IMR-90 (cell line): ENCODE results near the gene PITPNC1. TPM values are rescaled to one million over a fixed set of nuclear protein-coding genes. Genes with fewer than 3 reads are reported as not detected.

Source experiments
- ATAC-seq: fragments of 200-7000 bp; cut with Tn5 transposase; 2 replicates; pipeline ENCODE4 v1.9.1; 2020; ENCODE audit warnings: low read depth, mild to moderate bottlenecking, moderate library complexity
- BruUV-seq: library from RNA; stranded (reverse); fragments of 400-500 nt; replicated peaks from 2 replicates; lab custom pipeline; 2021; lab: Mats Ljungman, UMichigan
- CTCF ChIA-PET: fragments of 300-600 bp; formaldehyde crosslinking; extraction: SDS; loops from one replicate; lab custom pipeline; 2021; ENCODE audit warnings: antibody characterized with exemption; lab: Yijun Ruan, JAX
- POLR2A ChIA-PET: fragments of 300-600 bp; sonication (Branson Sonifier 250); formaldehyde crosslinking; loops from one replicate; lab custom pipeline; 2022; ENCODE audit warnings: antibody characterized with exemption; ENCODE audit not compliant: unreplicated experiment; lab: Charles Lee
- DNase-seq: peaks from one replicate; pipeline ENCODE4 v3.0.0; 2013
- H2AFZ ChIP-seq: replicated peaks from 2 replicates; pipeline ENCODE3; 2013; ENCODE audit warnings: low read length, mild to moderate bottlenecking; ENCODE audit not compliant: poor library complexity
- H2AK5ac ChIP-seq: 2 replicates; pipeline ENCODE4 v1.6.1; 2013; ENCODE audit warnings: low read depth, low read length, inconsistent platforms
- H2AK9ac ChIP-seq: replicated peaks from 2 replicates; pipeline ENCODE3; 2013; ENCODE audit warnings: mild to moderate bottlenecking, low read depth, low read length, moderate library complexity; ENCODE audit not compliant: poor library complexity
- H2BK120ac ChIP-seq: 2 replicates; pipeline ENCODE4 v1.6.1; 2013; ENCODE audit warnings: low read depth, low read length, inconsistent platforms
- H2BK15ac ChIP-seq: 3 replicates; pipeline ENCODE4 v1.6.1; 2013; ENCODE audit warnings: low read depth, low read length, inconsistent platforms
- H2BK20ac ChIP-seq: 2 replicates; pipeline ENCODE4 v1.6.1; 2013; ENCODE audit warnings: low read depth, mild to moderate bottlenecking, inconsistent platforms, low read length, moderate library complexity
- H2BK5ac ChIP-seq: 2 replicates; pipeline ENCODE4 v1.6.1; 2013; ENCODE audit warnings: mild to moderate bottlenecking, low read depth, low read length, inconsistent platforms; ENCODE audit not compliant: poor library complexity, severe bottlenecking
- H3K14ac ChIP-seq: replicated peaks from 2 replicates; pipeline ENCODE4 v1.6.1; 2013; ENCODE audit warnings: low read depth, low read length, inconsistent platforms
- H3K18ac ChIP-seq: 2 replicates; pipeline ENCODE4 v1.6.1; 2013; ENCODE audit warnings: low read depth, low read length, control low read depth
- H3K23ac ChIP-seq: 2 replicates; pipeline ENCODE4 v1.6.1; 2013; ENCODE audit warnings: low read depth, low read length, inconsistent platforms
- H3K27ac ChIP-seq: 2 replicates; pipeline ENCODE4 v1.5.1; 2013; ENCODE audit warnings: mild to moderate bottlenecking, control low read depth, low read length; ENCODE audit not compliant: insufficient read depth
- H3K27me3 ChIP-seq: 2 replicates; pipeline ENCODE4 v1.6.1; 2013; ENCODE audit warnings: low read length; ENCODE audit not compliant: control insufficient read depth, insufficient read depth
- H3K36me3 ChIP-seq: 2 replicates; pipeline ENCODE4 v1.6.1; 2013; ENCODE audit warnings: low read length, mixed read lengths; ENCODE audit not compliant: control insufficient read depth, insufficient read depth
- H3K4ac ChIP-seq: 2 replicates; pipeline ENCODE4 v1.6.1; 2013; ENCODE audit warnings: low read depth, low read length, inconsistent platforms
- H3K4me1 ChIP-seq: 2 replicates; pipeline ENCODE4 v1.6.1; 2013; ENCODE audit warnings: low read length, mixed read lengths; ENCODE audit not compliant: control insufficient read depth, insufficient read depth
- H3K4me2 ChIP-seq: 2 replicates; pipeline ENCODE4 v1.6.1; 2013; ENCODE audit warnings: low read depth, mild to moderate bottlenecking, control low read depth, low read length, moderate library complexity
- H3K4me3 ChIP-seq: 2 replicates; pipeline ENCODE4 v1.5.1; 2013; ENCODE audit warnings: low read depth, mild to moderate bottlenecking, control low read depth, low read length, moderate library complexity; ENCODE audit not compliant: insufficient read depth
- H3K56ac ChIP-seq: 2 replicates; pipeline ENCODE4 v1.6.1; 2013; ENCODE audit warnings: low read length, inconsistent platforms; ENCODE audit not compliant: insufficient read depth; ENCODE audit errors: extremely low read depth
- H3K79me1 ChIP-seq, 2 experiments: 2 replicates each; pipeline ENCODE4 v1.6.1; 2013; ENCODE audit warnings: low read length in 2 of 2, inconsistent platforms in 1 of 2, low read depth in 1 of 2
- H3K9ac ChIP-seq: 2 replicates; pipeline ENCODE4 v1.6.1; 2013; ENCODE audit warnings: low read depth, low read length, control low read depth
- H3K9me1 ChIP-seq: 2 replicates; pipeline ENCODE4 v1.6.1; 2013; ENCODE audit warnings: low read length, inconsistent platforms; ENCODE audit not compliant: insufficient read depth
- H3K9me3 ChIP-seq: 2 replicates; pipeline ENCODE4 v1.6.1; 2013; ENCODE audit warnings: low read length; ENCODE audit not compliant: control insufficient read depth, insufficient read depth
- H4K20me1 ChIP-seq: 2 replicates; pipeline ENCODE4 v1.6.1; 2013; ENCODE audit warnings: low read length, inconsistent platforms; ENCODE audit not compliant: insufficient read depth
- H4K5ac ChIP-seq: 2 replicates; pipeline ENCODE4 v1.6.1; 2013; ENCODE audit warnings: mild to moderate bottlenecking, low read depth, low read length, control low read depth
- H4K8ac ChIP-seq, 2 experiments: 2 replicates each; pipeline ENCODE4 v1.6.1; 2013; ENCODE audit warnings: low read depth in 2 of 2, low read length in 2 of 2, control low read depth in 1 of 2, inconsistent platforms in 1 of 2
- H4K91ac ChIP-seq: 2 replicates; pipeline ENCODE4 v1.6.1; 2013; ENCODE audit warnings: low read depth, low read length, inconsistent platforms; ENCODE audit not compliant: insufficient read depth
- BHLHE40 ChIP-seq: fragments of 150-350 bp; IDR thresholded peaks from 2 replicates; pipeline ENCODE4 v1.6.1; 2016; ENCODE audit warnings: mild to moderate bottlenecking, low read depth, low read length
- CEBPB ChIP-seq: IDR thresholded peaks from 2 replicates; pipeline ENCODE4 v1.6.1; 2012; ENCODE audit warnings: low read depth, low read length, improper control_type of control experiment
- CHD1 ChIP-seq: IDR thresholded peaks from 2 replicates; pipeline ENCODE4 v1.6.1; 2012; ENCODE audit warnings: low read depth, low read length, improper control_type of control experiment
- CTCF ChIP-seq: conservative IDR thresholded peaks from 2 replicates; pipeline ENCODE4 v1.5.1; 2012; ENCODE audit warnings: mild to moderate bottlenecking, low read depth, low read length, improper control_type of control experiment
- ELK1 ChIP-seq: fragments of 150-350 bp; IDR thresholded peaks from 2 replicates; pipeline ENCODE4 v1.6.1; 2016; ENCODE audit warnings: low read depth, mild to moderate bottlenecking, low read length, moderate library complexity, borderline replicate concordance
- FOS ChIP-seq: fragments of 150-350 bp; IDR thresholded peaks from 2 replicates; pipeline ENCODE4 v1.6.1; 2016; ENCODE audit warnings: low read depth, low read length
- MAFK ChIP-seq: IDR thresholded peaks from 2 replicates; pipeline ENCODE4 v1.6.1; 2012; ENCODE audit warnings: low read depth, low read length, improper control_type of control experiment
- MAZ ChIP-seq: IDR thresholded peaks from 2 replicates; pipeline ENCODE4 v1.6.1; 2012; ENCODE audit warnings: low read depth, mild to moderate bottlenecking, low read length, improper control_type of control experiment, moderate library complexity, borderline replicate concordance
- MXI1 ChIP-seq: IDR thresholded peaks from 2 replicates; pipeline ENCODE4 v1.6.1; 2012; ENCODE audit warnings: low read depth, mild to moderate bottlenecking, low read length, moderate library complexity, borderline replicate concordance
- NFE2L2 ChIP-seq: fragments of 150-350 bp; IDR thresholded peaks from 2 replicates; pipeline ENCODE4 v1.6.1; 2016; ENCODE audit warnings: low read depth, mild to moderate bottlenecking, low read length
- RAD21 ChIP-seq: IDR thresholded peaks from 2 replicates; pipeline ENCODE4 v1.6.1; 2012; ENCODE audit warnings: low read length, improper control_type of control experiment
- RCOR1 ChIP-seq: IDR thresholded peaks from 2 replicates; pipeline ENCODE4 v1.6.1; 2012; ENCODE audit warnings: mild to moderate bottlenecking, low read length, improper control_type of control experiment; ENCODE audit not compliant: insufficient replicate concordance
- RFX5 ChIP-seq: IDR thresholded peaks from 2 replicates; pipeline ENCODE4 v1.8.0; 2012; ENCODE audit warnings: low read depth, mild to moderate bottlenecking, low read length, moderate library complexity
- SMC3 ChIP-seq: fragments of 150-350 bp; IDR thresholded peaks from 2 replicates; pipeline ENCODE4 v1.6.1; 2016; ENCODE audit warnings: low read depth, mild to moderate bottlenecking, antibody characterized with exemption, low read length, moderate library complexity
- WGBS, 2 experiments: methylation state at CpG; one replicate each; pipeline versions ENCODE4 v1.1.5 to v1.1.7; 2013; ENCODE audit warnings: missing lambda C conversion rate in 2 of 2; ENCODE audit not compliant: insufficient read length in 1 of 2; ENCODE audit errors: extremely low coverage in 2 of 2; 5-methylcytosine and 5-hydroxymethylcytosine counted together
- dilution Hi-C: fragments of 300-500 bp; cut with HindIII; formaldehyde crosslinking; loops from one replicate; pipeline ENCODE4 v1.14.3; 2018; ENCODE audit warnings: low sequenced_read_pairs; ENCODE audit not compliant: unreplicated experiment
- in situ Hi-C: fragments of 300-500 bp; cut with MboI; formaldehyde crosslinking; loops from 3 replicates; pipeline ENCODE4 v1.14.3; 2019; ENCODE audit warnings: low sequenced_read_pairs, inconsistent platforms, mixed read lengths
- intact Hi-C: fragments of 100-400 bp; cut with micrococcal nuclease; formaldehyde crosslinking; loops from 2 replicates; pipeline ENCODE4 v1.10.0; 2022
- polyA plus RNA-seq, 3 experiments: library from polyadenylated mRNA; depleted of rRNA; stranded (reverse); fragments of >200 nt; gene quantifications; 2 replicates each; pipeline ENCODE4 v1.2.3, GENCODE V29; 2012; ENCODE audit warnings: low replicate concordance in 1 of 3
- total RNA-seq: library from RNA; depleted of rRNA; stranded (reverse); fragments of >200 nt; gene quantifications from 2 replicates; pipeline ENCODE4 v1.2.3, GENCODE V29; 2012

PITPNC1 gene
- total and polyA plus RNA-seq, 2 of the 4 experiments (the other 2 are of a cell fraction): 4.1 TPM

GRCh38 chr17:67493812-67494211 is 116.7 kb downstream of the PITPNC1 start:
- no peaks in the 10 kb centered on the region for H3K36me3 ChIP-seq
- H3K9me1 ChIP-seq: no peaks in the 10 kb centered on the region
- no peak overlapping the region for H3K18ac ChIP-seq
- ChIA-PET CTCF (no interaction called here), POLR2A (no interaction called here)
- H2BK5ac ChIP-seq: no peak overlapping the region
- no peak overlapping the region for H3K4me2 ChIP-seq
- no peak overlapping the region for H2AK9ac ChIP-seq
- no peak overlapping the region for H4K91ac ChIP-seq
- BruUV-seq: no TSS peak
- H3K4me1 ChIP-seq: peaks cover 7% of the 10 kb centered on the region
- H3K56ac ChIP-seq: no peak overlapping the region
- dilution Hi-C loops: no loop called here
- peaks cover 4% of the 10 kb centered on the region; the same call in 1 of the 2 replicates for H4K20me1 ChIP-seq
- H2AK5ac ChIP-seq: no peak overlapping the region
- H3K9me3 ChIP-seq: peaks cover 1% of the 10 kb centered on the region; the same call in 1 of the 2 replicates
- ATAC-seq (no peak), DNase-seq (no peak)
- H4K5ac ChIP-seq: no peak overlapping the region
- H3K27me3 ChIP-seq: no peaks in the 10 kb centered on the region
- no peak overlapping the region for H3K4ac ChIP-seq
- no peak overlapping the region for H2BK120ac ChIP-seq
- no peak overlapping the region for H4K8ac ChIP-seq
- no peak overlapping the region for H2BK20ac ChIP-seq
- in situ Hi-C loops: no loop called here
- no peak overlapping the region for H3K9ac ChIP-seq
- no peak overlapping the region for H3K23ac ChIP-seq
- intact Hi-C loops: no loop called here
- WGBS, 2 experiments: 60% methylated on average over 1 of the region's 4 CpGs; no CpG with 5 or more reads in 1 of the 2 experiments
- no peak overlapping the region for H3K27ac ChIP-seq
- no peak overlapping the region for H2BK15ac ChIP-seq
- no peak overlapping the region for H3K14ac ChIP-seq
- H2AFZ ChIP-seq: no peak overlapping the region
- no peak for TF ChIP-seq SMC3
- no peak for TF ChIP-seq MXI1
- no peak for TF ChIP-seq CEBPB
- no peak for TF ChIP-seq NFE2L2
- TF ChIP-seq RCOR1: no peak
- TF ChIP-seq MAFK: no peak
- TF ChIP-seq BHLHE40: no peak
- no peak for TF ChIP-seq RAD21
- TF ChIP-seq FOS: no peak
- TF ChIP-seq MAZ: no peak
- no peak for TF ChIP-seq ELK1
- TF ChIP-seq CTCF: no peak
- TF ChIP-seq CHD1: no peak
- no peak for TF ChIP-seq RFX5
- H3K4me3 ChIP-seq: no peak overlapping the region
- H3K79me1 ChIP-seq: peaks cover 24 to 30% of the 10 kb centered on the region in 2 experiments; a peak in 3 of 4 replicates
